ENCODE measurements around the gene CNTN5.

CNTN5 gene

DNA sequence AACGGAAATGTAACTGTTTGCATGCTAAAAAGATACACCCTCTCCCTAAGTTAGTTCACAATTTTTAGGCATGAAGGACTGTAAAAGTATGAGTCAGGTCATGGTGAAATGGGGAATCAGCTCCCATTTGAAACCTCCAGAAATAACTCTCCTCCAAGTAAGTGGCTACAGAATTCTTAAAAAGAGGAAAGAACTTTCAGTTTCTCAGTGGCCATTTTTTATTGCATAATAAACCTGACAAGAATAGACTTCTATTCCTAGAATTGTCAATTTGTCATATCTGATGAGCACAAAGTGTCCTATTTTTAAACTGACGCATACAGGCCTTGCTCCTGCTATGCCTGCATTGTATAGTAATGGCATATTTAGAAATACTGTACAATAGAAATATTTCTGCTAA lies 612.2 kb downstream of the CNTN5 start:
- DNase-seq (ENCODE audit: low spot score): no peak

DNA sequence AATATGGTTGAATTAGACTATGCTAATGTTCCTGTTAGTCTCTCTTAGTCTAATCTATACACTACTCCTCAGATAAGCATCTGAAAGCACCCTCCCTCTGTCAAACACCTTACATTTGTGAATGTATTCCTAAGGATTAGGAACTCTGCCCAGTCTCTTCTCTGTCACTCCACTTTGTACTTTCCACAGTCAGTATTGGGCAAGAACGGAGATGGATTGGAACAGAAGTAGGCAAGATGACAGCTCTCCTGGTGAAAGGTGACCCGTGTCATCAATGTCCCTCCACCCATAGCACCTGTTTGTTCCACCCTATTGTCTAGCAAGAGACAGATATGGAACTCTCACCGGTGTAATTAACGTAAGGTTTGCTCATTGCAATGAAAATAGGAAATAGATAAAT lies 613.8 kb downstream of the CNTN5 start:
- DNase-seq (ENCODE audit: low spot score): no peak

DNA sequence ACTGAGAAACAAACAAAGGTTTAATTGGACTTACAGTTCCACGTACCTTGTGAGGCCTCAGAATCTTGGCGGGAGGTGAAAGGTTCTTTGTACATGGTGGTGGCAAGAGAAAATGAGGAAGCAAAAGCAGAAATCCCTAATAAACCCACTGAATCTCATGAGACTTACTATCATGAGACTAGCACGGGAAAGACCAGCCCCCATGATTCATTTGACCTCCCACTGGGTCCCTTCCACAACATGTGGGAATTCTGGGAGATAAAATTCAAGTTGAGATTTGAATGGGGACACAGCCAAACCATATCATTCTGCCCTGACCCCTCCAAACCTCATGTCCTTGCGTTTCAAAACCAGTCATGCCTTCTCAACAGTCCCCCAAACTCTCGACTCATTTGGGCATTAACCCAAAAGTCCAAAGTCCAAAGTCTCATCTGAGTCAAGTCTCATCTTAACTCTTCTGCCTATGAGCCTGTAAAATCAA lies 617.4 kb downstream of the CNTN5 start:
- DNase-seq (ENCODE audit: low spot score): no peak

DNA sequence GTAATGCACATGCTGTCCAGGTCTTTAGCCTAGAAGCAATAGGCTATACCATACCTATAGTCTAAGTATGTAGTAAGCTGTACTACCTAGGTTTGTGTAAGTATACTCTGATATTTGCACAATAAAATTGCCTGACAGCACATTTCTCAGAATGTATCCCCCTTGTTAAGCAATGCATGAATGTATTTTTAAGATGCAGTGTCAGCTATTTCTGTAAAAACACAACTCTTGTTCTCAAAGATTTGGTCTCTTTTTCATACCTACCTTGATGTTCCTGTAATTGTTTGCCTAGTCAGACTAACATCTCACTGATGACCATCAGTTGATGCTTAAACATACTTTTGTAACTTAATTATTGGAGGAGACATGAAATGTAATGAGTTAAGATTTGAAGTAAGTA lies 619.9 kb downstream of the CNTN5 start:
- DNase-seq (ENCODE audit: low spot score): no peak

DNA sequence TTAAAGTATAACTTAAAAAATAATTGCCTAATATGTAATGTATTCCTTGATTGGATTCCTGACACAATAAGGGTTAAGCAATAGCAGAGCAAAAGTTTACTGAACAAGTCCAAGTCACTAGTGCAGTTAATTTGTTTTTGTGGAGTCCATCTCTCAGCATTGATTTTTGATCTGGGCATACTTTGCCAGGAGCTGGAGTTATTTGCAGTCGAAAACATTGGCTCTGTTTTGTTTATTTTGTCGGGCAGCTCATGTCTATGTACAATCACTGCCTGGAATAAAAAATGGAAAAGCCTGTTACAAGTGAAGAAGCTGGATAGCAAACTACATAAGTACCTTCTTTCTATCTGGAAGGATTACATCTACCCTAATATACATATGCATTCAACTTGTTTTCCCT lies 625.2 kb downstream of the CNTN5 start:
- no peak for DNase-seq (ENCODE audit: low spot score)

DNA sequence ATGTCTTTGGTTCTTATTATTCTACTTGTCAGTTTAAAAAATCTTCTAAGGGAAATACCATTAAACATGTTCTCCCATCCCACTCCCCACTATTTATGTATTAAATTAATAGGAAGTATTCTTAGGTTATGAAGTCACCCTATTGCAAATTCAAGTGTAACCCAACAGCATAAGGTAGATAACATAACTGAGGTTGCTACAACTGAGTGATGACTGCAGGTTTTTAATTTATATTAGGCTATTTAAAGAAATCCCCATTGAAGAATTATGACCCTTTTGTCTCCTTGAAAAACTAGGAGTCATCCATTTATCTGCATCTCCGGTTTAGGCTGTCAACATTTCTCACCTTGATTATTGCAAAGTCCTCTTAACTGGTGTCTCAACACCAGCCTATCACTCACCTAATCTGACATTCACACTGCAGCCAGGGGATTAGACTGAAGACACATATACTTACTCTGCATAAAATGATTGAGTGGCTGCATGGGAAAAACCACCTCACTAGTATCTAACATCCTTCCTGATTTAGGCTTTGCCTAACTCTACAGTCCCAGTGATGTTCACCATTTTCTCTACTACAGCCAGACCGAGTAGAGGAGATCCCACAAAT lies 649.4 kb downstream of the CNTN5 start:
- no peak for DNase-seq (ENCODE audit: low spot score)

DNA sequence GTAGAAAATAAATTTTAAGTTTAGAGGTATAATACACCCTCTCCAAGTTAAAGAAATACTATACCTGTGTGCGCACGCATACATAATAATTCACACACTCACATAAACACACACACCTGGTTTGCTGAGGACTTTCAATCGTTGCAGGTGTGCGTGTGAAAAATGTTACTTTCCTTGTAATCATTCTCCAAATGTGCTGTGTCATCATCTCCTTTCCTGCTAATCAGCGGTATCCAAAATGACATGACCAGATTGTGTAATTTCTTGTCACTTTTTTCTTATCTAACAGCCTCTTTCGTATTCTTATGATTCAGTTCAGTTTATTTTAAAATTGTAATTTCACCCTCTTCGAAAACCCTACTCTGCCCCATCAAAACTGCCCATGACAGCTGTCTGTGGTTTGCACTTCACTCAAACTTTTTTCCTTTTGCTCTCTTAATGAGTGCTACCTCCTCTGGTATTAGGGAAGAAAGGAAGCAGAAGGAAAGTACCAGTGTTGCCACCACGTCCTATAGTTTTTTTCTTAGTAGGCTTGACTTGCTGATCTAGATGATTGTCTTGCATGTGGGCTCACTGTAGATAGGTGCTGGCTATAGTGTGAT lies 651.2 kb downstream of the CNTN5 start:
- DNase-seq (ENCODE audit: low spot score): no peak

DNA sequence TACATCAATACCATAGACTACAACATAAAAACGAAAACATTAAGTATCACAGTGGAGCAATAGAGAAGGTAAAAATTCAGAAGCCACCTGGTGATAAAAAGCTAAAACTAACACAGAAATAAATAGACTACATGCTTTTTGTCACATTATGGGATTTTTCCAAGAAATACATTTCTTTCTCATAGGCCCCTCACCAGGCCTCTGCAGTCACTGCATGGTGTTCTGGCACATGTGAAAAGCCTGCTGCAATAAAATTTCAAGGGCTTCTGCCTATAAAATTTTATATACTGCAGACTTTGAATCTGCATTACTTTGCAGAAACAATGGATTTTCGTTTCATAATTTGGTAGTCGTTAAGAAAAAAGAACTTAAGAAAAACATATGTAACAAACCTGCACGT lies 655.5 kb downstream of the CNTN5 start:
- no peak for DNase-seq (ENCODE audit: low spot score)

DNA sequence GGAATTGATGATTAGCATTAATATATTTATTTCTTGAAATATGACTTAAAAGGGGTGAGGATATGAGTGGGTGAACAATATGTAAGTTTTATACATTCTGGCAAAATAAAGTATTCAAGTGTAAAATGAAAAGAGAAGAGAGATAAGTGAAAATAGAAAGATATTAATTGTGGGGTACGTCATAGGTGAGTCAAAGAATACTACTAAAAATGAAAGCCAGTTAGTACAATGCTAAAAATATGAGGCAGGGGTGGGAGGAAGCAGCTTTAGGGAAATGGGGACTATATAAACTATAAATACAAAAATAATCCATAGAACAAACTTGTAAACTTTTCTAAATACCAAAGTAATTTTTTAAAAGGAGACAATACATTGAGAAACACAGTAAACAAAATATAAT lies 661.4 kb downstream of the CNTN5 start:
- no peak for DNase-seq (ENCODE audit: low spot score)

DNA sequence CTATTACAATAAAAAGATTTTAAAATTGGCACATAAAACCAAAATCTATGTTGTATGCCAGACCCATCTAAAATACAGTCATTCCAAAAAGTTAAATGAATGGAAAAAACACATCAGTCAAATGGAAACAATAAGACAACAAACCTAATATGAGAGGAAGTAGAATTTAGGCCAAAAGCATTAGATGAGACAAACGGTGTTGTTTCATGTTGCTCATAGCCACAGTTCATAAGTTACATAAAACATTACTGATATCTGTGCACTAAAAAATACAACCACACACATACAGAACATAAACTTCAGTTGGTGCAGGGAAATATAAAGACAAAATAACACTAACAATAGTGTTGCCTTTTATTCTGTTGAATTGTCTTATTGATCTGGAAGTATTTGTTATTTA lies 661.9 kb downstream of the CNTN5 start:
- DNase-seq (ENCODE audit: low spot score): no peak

DNA sequence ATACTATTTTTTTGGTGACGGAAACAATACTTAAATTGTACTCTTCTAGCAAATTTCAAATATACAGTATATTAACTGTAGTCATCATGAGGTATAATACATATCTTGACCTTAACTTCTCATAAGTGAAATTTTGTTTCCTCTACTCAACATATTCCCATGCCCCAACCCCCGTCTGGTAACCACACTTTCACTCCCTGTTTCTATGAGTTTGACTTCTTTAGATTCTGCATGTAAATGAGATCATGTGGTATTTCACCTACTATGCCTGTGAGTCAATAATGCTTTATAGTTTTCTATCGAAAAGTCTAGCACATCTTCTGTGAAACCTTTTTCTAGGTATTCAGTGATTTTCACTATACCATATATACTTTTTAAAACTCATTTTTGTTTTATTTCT lies 663.2 kb downstream of the CNTN5 start:
- no peak for DNase-seq (ENCODE audit: low spot score)

DNA sequence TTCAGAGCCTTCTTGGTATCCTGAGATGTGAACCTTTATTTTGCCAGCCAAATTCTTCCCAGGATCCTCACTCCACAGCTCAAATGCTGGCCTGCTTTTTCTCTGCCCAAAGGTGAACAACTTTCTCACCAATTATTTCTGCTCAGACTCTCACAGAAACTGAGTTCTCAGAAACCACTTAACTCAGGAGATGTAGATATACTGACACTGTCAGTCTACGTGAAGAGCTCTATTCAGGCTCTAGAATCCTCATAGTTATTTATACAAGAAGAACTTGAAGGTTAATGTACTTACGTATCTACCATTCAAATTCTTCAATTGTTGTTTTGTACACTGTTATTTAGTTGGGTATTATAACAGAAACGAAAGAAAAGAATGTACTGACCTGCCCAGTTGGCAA lies 666.1 kb downstream of the CNTN5 start:
- no peak for DNase-seq (ENCODE audit: low spot score)

DNA sequence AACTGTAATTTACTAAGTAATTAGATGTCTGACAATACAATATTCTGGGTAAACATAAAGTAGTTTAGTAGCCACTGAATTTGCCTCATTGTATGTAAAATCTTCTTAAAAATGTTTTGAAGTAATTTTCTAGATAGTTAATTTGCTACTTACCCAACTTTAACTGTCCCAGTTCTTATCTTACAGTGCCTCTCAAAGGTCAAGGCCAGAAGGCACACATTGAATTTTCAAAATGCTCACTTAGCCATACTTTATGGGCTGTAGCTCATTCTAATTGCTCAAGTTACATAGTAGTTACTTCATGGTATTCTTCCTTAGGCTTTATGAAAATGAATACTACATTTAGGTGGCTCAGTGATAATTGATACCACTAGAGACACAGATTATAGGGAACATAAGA lies 666.6 kb downstream of the CNTN5 start:
- DNase-seq (ENCODE audit: low spot score): no peak

DNA sequence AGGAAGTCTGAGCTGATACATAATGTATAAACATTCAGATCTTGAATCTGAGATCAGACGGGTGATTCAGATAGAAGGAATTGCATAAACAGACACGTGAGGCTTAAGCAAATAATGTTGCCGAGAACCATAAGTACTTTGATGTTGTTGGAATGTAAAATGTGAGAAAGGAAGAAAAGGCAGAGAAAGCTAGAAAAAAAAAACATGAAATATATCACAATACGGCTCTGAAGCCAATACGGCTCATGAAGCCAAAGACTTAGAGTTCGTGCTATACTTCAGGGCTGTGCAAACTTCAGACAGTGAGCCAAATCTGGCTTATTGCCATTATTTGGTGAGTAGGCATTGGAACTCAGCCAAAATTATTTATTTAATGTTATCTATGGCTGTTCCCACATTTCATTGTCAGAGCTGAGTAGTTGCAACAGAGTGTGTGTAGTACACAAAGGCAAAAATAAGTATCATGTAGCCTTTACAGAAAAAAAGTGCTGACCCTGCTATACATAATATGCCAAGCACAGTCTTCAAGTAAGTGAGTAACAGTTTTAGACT lies 673.3 kb downstream of the CNTN5 start:
- DNase-seq (ENCODE audit: low spot score): no peak

DNA sequence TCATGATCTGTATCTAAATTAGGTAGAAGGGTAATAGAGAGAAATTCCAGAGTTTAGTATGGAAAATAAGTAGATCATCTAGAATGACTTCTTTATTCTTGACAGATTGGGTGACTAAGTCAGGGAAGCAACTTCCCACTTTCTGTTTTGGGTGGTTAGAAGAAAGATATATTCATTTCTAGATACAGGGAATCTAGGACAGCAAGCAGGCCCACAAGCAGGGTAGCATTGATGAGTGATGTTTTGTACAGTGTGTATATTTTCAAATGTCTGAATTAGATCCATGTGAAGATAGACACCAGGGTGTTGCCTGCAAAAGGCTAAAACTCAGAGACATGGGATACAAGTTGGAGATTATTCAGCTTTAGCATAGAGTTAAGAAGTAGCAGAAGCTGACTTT lies 674.4 kb downstream of the CNTN5 start:
- DNase-seq (ENCODE audit: low spot score): no peak

DNA sequence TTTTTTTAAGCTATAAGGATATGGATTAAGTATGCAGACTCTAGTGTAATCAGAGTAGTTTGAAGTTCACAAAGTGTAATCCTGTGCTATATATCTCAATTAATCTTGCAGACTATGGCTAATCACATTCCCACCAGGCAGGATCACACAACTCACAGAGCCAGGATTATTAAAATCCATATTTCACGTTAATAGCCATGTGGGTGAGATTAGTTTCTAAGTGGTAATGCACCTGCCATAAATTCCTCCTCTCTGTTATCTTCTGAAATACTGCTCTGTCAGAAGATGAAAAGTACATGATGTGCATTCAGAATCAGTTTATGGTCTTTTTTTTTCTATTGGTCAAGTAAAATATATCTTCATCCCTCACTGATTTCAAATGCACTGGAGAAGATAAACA lies 686.1 kb downstream of the CNTN5 start:
- DNase-seq (ENCODE audit: low spot score): no peak

DNA sequence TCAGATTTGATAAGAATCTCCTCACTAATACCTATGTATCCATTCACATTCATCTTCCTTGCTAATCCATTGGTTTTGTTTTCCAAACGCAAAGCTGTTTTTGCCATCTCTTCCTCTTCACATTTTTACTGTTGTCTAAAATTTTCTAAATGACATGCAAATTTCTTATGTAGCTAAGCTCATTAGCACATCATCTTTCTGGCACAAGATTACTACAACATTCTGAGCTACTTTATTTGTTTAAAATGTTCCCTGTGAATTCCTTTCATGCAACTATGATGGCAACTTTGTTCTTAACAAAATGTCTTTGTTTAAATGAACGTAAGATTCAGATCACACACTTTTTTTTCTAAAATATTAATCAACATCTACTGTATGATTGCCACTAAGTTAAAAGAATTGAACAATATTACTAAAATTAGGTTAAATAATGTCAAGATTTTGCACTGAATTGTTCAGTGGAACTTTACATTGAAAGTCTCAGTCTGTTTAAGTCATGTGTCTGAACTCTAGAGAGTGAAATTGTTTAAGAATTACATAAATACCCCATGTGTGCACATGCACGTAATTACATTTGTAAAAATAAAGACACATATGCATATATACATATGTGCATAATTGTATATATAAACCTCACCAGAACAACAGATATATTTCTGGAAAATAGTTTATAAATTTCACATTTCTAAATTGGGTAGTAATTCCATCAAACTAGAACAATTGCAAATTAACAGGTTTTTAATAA lies 688.4 kb downstream of the CNTN5 start:
- no peak for DNase-seq (ENCODE audit: low spot score)

DNA sequence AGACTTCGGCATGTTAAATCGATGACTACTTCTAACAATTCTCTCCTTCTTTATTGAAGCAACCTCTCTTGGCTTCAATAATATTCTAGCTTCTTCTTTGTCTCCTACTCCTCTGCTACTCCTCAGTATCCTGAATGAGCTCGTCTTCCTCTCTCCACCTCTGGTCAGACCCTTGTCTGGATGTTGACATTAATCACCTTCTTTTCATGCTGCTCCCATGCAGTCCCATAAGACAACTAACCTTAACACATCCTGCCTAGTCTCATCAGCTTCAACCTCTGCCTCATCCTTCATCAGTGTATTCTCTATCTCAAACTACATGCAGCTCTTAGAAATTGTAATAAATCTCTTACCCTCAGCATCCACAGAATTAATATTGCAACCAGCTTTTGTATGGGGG lies 695.6 kb downstream of the CNTN5 start:
- DNase-seq (ENCODE audit: low spot score): no peak

DNA sequence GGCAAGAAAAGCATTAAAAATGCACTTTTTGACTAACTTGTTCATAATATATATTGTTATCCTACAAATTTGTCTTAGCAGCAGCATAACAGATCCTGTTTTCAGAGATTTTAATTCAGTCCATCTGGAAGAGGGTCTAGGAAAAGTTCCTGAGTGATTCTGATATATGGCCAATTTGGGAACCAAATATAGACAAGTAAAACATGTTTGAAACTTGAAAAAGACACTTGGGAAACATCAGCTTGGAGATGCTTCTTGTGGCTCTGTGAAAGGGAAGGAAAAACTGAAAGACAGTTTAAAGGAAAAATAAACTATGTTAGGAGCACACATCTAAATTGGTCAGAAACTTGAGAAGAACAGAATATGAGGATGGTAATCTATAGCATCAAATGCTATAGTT lies 697.5 kb downstream of the CNTN5 start:
- DNase-seq (ENCODE audit: low spot score): no peak

DNA sequence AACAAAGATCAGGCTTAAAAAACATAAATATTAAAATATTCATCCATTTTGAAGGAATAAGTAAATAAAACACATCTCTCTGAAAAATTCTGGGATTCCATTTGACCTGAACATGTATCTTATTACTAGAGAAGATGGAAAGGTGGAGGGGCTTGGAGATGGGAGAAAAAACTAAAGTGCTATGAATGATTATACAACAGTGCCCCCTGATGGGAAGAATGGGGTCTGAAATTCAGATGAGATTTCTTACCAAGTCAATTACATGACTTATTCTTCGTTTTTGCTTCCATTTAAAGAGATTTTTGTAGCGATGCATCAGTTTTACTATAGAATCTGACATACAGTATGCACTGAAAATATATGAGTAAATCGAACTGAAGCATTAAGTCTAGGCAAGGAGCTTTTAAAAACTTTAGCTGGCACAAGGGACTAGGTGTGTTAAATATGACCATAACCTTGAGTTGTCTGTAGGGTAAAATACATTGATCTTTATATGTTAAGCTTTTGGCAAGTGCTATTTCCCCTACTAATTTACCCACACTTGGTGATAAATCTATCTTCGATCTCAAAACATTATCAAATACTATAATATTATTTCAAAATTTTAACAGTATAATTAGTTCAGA lies 718.8 kb downstream of the CNTN5 start:
- DNase-seq (ENCODE audit: low spot score): peak; percentile 43

DNA sequence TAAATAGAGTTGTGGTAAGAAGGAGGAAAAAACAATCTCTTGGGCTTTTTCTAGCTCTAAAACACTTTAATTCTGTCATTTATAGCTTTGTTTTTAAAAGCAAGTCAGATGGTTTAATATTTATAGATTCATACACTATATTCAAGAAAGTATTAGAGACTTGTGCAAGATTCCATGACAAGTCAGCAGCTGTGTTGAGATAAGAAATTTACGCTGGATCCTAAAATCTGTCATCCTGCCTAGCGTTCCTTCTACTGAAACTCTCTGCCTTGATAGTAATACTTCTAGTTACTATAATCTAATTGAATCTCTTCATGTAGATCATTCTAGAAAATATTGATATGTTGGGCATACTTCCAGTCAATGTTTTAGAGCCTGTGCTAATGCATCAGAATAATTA lies 721.8 kb downstream of the CNTN5 start:
- DNase-seq (ENCODE audit: low spot score): no peak

DNA sequence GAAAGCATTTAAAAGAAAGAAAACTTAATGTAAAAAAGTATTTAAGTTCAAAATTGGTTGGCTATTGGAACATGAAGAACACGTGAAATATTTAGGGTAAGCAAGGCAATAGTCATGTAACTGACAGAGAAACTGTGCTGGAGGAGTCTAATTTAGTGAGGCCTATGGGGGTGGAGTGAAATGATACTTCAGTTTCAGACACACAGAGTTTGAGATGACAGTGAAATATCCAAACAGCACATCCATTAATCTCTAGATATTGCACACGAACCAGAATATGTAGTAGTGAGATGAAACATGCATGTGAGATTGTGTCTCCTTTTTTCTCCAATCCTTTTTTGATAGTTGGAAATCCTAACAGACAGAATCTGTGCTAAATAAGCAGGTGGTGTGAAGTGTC lies 739.0 kb downstream of the CNTN5 start:
- no peak for DNase-seq (ENCODE audit: low spot score)

DNA sequence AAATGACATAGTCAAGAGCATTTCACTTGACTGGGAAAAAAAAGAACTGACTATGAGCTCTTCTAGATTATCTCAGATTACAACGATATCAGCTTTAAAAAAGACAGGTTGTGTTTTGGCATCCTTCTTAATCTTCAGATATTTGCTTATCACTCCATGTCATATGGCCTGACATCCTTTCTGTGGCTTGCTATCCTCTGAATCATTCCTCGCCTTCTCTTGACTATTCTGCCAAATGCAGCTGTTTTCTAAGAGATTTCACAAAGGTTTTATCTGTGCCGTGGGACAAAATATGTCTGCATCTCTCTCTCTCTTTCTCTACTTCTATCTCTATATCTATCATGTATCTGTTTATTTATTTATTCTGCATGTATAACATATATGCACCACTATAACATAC lies 746.1 kb downstream of the CNTN5 start:
- no peak for DNase-seq (ENCODE audit: low spot score)

Measured in iPS-NIHi11 (cell line).